Sigmoid colon (tissue), 3 donors: ENCODE results near the gene PRDM12.

ENCODE experiments used
- POLR2A ChIP-seq, 2 donors: fragments of 450-650 bp; IDR thresholded peaks; one replicate each; pipeline ENCODE4 v1.6.1; 2016; ENCODE audit warnings: antibody characterized with exemption in 2 of 2, mild to moderate bottlenecking in 2 of 2, moderate library complexity in 2 of 2
- TF ChIP-seq, protein P1 (sequence below), 4 experiments: fragments of 450-650 bp in 3 of 4; fragments of 200-600 bp in 1 of 4; IDR thresholded peaks; one replicate each; pipeline ENCODE4 v1.5.1; 2016 to 2019; ENCODE audit warnings: antibody characterized with exemption in 4 of 4, mild to moderate bottlenecking in 3 of 4, moderate library complexity in 2 of 4

DNA sequence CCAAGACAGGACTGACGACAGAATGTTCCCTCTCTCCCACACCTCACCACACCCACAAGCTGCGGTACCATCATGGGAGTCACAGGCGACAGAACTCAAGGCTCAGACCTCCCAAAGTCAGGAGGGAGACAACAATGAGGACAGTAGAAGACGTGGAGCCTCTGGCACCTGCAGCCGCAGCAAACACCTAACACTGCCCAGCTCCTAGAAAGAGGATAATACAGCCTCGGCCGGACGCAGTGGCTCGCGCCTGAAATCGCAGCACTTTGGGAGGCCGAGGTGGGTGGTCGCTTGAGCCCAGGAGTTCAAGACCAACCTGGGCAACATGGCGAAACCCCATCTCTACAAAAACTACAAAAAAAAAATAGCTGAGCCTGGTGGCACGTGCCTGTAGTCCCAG lies 13.2 kb upstream of the PRDM12 start:
- TF ChIP-seq, protein P1, sequence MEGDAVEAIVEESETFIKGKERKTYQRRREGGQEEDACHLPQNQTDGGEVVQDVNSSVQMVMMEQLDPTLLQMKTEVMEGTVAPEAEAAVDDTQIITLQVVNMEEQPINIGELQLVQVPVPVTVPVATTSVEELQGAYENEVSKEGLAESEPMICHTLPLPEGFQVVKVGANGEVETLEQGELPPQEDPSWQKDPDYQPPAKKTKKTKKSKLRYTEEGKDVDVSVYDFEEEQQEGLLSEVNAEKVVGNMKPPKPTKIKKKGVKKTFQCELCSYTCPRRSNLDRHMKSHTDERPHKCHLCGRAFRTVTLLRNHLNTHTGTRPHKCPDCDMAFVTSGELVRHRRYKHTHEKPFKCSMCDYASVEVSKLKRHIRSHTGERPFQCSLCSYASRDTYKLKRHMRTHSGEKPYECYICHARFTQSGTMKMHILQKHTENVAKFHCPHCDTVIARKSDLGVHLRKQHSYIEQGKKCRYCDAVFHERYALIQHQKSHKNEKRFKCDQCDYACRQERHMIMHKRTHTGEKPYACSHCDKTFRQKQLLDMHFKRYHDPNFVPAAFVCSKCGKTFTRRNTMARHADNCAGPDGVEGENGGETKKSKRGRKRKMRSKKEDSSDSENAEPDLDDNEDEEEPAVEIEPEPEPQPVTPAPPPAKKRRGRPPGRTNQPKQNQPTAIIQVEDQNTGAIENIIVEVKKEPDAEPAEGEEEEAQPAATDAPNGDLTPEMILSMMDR (IDR thresholded peaks at IDR 0.05), result no peak
- TF ChIP-seq POLR2A (IDR thresholded peaks at IDR 0.05), result no peak
